NCI-H345 (cell line): Measurements from ENCODE around the gene ASIC3.
"Not testable (repeated sequence)": the region's sequence is repeated elsewhere in the genome, so short reads cannot be mapped to it uniquely, and the experiment has no call there.

Experiments
- DNase-seq: peaks from one replicate; lab custom pipeline; 2025; lab: John Stamatoyannopoulos, UW

ASIC3 gene

GRCh38 chr7:151013733-151014497 lies 34.4 kb upstream of the ASIC3 start:
- no peak for DNase-seq

GRCh38 chr7:151014950-151015349 lies 33.4 kb upstream of the ASIC3 start:
- DNase-seq: no peak

- no peak for DNase-seq
These were observed 32.4 kb upstream of the ASIC3 start for GRCh38 chr7:151015967-151016366.

GRCh38 chr7:151016505-151016904 lies 31.8 kb upstream of the ASIC3 start:
- no peak for DNase-seq

GRCh38 chr7:151016942-151017341 lies 31.4 kb upstream of the ASIC3 start:
- DNase-seq: no peak

DNA sequence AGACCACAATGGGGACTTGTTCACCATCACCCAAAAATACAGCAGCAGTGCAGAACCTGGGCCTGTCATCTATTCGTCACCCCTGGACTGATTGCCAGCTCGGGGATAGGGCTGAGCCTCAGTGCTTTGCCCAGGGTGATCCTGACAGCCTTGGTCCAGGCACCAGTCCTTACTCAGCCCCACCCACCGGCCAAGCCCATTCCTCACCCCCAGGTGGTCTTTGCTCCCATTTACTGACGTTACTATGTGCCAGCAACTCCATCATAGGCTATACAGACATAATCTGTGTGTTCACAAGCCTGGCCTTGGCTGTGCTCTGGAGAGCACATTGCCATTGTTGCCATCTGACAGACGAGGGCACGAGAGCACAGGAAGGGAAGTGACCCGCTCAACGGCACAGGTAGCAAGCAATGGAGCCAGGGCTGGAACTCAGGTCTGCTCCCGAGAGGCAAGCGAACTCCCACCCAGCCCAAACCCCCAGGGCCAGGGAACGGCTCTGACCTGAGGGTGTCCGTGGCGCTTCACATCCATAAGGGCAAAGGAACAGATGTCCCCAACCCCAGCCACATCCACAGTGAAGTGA lies 30.9 kb upstream of the ASIC3 start:
- no peak for DNase-seq

DNA sequence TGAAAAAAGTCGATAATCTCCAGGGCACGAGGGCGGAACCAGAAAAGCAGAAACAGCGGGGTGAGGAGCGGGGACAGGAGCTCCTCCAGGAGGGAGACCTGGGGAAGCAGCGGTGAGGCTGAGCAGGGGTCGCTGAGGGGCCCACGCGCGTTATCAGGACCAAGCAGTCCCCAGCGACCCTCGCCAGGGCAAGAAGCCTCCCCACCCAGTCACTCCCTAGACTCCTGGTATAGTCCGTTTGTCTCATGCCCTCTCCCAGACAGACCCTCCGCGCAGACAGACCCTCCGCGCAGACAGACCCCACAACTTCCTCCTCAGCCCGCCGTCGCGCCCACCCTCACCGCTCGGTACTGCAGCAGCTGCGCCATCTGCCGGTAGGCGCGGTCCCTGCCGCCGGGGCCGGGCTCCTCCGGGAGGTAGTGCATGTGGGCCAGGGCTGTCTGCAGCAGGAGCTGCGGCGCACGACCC lies 30.3 kb upstream of the ASIC3 start:
- DNase-seq: peak; percentile 49

- peak; percentile 57 for DNase-seq
These were observed 29.8 kb upstream of the ASIC3 start for GRCh38 chr7:151018421-151019129.

GRCh38 chr7:151019130-151019447 lies 29.2 kb upstream of the ASIC3 start:
- DNase-seq: no peak

- no peak for DNase-seq
These were observed 28.1 kb upstream of the ASIC3 start for GRCh38 chr7:151020231-151020630.

- no peak for DNase-seq
These were observed 25.1 kb upstream of the ASIC3 start for GRCh38 chr7:151023232-151023631.

GRCh38 chr7:151024435-151025056 lies 23.8 kb upstream of the ASIC3 start, which contains the start of gene ATG9B:
Gene ATG9B (minus strand): TSS chr7:151024494. CDS start chr7:151024423, 71 bp downstream.
- DNase-seq: no peak

DNA sequence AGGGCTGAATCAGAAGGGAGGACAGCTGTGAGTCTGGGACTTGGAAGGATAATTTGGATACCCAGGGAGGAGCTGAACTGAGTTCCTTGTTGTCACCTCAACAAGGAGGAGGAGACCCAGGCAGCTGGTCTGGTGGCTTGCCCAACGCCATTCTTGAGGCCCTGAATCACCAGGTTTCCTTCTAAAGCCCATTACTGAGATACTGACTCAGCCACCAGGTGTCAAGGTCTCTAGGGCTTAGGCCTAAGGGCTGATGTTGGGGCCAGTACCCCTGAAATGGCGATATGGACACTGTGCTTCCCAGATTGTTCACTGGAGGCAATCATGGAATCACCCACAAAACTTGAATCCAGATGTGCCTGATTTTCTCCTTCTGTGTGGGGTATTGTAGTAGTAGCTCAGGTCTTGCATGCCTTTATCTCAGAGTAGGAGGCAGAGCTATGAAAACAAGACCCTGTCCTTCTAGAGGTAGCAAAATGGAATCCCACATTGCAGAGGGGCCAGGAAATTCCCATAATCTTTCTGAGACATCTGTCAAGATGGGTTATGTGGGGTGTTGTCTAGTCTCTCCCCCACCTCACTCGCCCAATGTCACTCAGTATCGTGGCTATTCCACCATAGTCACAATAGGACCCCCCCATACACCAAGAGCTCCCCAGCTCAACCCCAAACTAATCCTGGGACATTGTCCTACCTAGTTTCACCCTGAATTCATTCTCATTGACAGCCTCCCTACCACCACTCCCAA lies 22.2 kb upstream of the ASIC3 start:
- no peak for DNase-seq

- not testable (repeated sequence) for DNase-seq
These were observed 21.3 kb upstream of the ASIC3 start for GRCh38 chr7:151026771-151027727.

DNA sequence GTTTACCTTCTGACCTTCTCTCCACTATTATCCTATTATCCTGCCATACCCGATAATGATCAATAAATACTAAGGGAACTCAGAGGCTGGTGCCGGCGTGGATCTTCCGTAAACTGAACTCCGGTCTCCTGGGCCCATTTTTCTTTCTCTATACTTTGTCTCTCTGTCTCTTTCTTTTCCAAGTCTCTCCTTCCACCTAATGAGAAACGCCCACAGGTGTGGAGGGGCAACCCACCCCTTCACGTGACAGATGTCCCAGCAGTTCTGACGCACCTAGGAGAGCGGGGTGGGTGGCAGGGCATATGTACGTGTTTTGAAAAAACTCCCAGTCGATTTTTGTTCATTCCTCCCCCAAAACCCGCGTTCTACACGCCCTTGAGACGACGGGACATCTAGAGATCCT lies 20.6 kb upstream of the ASIC3 start:
- DNase-seq: not testable (repeated sequence)

DNA sequence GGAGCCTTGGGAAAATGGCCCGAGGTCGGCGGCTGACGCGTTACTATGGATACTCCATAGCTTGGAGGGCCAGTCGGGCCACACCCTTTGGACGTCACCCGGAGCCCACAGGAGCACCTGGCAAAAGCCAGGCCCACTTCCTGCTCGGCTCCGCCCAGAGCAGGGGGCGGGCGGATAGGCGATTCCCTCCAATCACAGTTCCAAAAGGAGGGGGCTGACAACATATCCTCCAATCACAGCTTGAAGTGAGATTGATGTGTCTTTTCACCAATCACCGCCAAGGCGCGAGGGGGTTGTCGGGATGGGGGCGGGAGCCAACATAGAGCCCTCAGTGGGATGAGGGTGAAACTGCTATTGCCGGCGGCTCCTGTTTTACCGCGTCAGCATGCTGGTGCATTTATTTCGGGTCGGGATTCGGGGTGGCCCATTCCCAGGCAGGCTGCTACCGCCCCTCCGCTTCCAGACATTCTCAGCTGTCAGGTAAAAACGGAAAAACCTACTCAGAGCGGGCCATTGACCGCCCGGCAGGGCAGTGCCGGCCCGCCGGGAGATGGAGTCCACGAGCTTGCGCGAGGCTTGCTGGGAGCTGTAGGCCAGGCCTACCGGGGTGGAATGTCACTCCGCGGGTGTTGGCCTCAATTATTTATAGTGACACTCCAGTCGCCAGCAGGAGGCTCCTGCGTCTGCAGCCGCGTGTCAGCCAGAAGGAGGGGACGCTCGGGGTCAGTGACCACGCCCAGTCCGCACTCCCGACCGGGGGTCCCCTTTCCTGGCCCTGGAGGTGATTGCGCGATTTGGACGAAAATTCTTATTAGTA lies 20.0 kb upstream of the ASIC3 start, which contains the start of gene ABCB8:
Gene ABCB8, plus strand, starts transcription at position 320 of the 817 bp plus-strand sequence. Its CDS starts 66 bp downstream, at position 386.
- peak; percentile 99 for DNase-seq

- no peak for DNase-seq
These were observed 19.3 kb upstream of the ASIC3 start for GRCh38 chr7:151028948-151029501.

DNA sequence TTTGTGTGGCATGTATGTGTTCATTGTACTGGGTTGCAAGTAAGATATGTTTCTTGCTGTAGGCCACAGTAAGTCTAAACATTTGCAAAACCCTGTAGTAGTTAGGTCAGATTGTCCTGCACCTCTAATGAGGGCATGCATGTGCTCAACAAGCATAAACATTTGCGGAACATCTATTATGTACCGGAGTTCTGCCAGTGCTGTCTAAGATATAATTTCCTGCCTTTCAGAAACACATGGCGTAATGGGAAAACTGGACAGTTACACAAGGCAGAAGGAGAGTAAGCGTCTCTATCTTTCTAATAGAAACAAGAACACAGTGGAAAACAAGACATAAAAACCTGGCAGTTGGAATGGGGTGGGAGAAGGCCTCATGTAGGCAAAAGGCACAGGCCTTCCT lies 17.3 kb upstream of the ASIC3 start:
- DNase-seq: no peak
